GM10266 (cell line): ENCODE results near the gene OGFOD2.

ENCODE experiments used
- DNase-seq: peaks from one replicate; pipeline ENCODE4 v3.0.0; 2012; ENCODE audit errors: extremely low spot score
- TF ChIP-seq, protein P1 (sequence below): IDR thresholded peaks from 2 replicates; pipeline ENCODE4 v1.5.1; 2012; ENCODE audit warnings: mild to moderate bottlenecking, low read depth; ENCODE audit not compliant: control insufficient read depth, insufficient read depth; ENCODE audit errors: missing control alignments

Gene OGFOD2

DNA sequence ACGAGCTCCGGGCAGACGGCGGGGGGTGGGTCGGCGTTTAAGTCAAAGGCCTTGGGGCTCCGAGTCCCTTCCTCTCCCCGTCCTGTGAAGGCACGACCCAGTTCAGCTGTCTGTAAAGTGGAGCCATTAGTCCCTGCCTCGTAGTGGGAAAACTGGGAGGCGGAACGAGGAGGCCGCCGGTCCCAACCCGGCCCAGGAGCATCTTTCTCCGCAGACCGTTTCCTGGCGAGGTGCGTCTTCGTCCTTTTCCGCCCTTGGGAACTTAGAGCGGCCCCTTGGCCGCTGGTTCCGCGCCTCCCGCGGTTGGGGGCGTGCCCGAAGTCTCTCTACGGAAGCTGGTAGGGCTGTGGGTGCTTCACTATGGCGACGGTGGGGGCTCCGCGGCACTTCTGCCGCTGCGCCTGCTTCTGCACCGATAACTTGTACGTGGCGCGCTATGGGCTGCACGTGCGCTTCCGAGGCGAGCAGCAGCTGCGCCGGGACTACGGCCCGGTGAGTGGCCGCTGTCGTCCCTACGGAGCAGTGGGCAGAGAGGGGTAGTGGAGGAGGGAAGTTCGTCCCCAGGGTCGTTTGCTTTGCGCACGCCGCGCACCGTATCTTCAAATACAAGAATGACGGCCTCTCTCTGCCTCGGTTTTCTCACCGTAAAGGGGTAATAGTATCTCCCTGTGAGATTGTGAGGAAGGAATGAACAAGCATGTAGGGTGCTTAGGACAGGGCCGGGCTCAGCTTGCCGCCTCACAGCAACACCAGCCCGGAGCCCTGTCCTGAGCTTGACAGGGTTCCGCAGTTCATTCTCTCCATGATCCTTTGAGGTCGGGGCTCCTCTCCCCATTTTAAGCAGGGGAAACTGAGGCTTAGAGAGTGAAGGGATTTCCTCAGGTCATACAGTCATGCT lies at the start of gene OGFOD2:
TSS of gene OGFOD2 (plus strand) at position 353 of the 898 bp plus-strand sequence. CDS start at position 361, 8 bp downstream.
- TF ChIP-seq, protein P1, sequence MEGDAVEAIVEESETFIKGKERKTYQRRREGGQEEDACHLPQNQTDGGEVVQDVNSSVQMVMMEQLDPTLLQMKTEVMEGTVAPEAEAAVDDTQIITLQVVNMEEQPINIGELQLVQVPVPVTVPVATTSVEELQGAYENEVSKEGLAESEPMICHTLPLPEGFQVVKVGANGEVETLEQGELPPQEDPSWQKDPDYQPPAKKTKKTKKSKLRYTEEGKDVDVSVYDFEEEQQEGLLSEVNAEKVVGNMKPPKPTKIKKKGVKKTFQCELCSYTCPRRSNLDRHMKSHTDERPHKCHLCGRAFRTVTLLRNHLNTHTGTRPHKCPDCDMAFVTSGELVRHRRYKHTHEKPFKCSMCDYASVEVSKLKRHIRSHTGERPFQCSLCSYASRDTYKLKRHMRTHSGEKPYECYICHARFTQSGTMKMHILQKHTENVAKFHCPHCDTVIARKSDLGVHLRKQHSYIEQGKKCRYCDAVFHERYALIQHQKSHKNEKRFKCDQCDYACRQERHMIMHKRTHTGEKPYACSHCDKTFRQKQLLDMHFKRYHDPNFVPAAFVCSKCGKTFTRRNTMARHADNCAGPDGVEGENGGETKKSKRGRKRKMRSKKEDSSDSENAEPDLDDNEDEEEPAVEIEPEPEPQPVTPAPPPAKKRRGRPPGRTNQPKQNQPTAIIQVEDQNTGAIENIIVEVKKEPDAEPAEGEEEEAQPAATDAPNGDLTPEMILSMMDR: no peak
- peak; percentile 92 for DNase-seq

DNA sequence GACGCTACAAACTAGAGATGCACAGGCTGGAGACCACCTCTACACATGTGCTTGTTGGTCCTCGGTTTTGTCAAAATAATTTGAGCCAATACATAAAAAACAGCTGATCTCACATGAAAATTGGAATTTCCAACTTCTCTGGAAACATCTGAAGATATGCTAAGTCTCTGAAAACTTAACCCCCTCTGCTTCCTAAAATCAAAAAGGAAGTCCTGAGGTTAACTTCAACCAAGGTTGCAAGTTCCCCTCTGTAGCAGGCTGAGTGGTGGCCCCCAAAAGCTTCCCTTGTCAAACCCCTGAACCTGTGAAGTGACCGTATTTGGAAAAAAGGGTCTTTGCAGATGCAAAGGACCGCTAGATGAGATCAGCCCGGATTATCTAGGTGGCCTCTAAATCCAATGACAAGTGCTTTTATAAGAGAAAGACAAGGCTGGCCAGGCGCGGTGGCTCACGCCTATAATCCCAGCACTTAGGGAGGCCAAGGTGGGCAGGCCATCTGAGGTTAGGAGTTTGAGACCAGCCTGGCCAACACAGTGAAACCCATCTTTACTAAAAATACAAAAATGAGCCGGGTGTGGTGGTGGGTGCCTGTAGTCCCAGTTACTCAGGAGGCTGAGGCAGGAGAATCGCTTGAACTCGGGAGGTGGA lies 47.2 kb upstream of the OGFOD2 start:
- DNase-seq: no peak
- TF ChIP-seq, protein P1: no peak

DNA sequence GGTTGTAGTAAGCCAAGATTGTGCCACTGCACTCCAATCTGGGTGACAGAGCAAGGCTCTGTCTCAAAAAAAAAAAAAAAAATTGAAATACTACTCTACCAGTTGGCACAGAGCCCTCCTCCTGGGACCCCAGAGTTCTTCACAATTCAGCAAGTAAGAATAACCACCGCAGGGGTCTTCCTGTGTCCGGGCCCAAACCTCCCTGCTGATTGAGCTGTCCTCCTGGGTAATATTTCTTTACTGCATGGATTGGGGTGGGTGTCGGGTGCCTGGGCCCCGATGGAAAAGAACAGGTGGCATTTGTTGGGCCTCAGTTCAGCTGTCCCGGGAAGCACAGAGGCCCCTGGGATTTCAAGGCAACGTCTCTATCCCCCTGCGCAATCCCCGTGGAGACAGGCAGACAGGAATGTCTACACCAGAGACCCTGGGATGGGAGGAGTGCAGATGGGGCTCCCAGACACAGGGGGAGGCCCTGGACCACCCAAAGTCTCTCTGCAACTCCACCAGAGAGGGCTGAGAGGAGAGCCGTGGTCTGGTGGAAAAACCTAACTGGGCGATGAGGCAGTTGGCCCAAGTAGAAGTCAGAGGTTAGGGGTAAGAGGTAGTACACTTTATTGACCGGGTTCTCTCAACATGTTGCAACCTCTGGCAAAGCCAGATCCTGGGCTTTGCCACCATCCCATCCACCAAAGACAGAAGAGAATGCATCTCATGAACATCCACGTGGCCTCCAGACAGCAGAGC lies 46.5 kb upstream of the OGFOD2 start:
- TF ChIP-seq, protein P1: no peak
- no peak for DNase-seq

DNA sequence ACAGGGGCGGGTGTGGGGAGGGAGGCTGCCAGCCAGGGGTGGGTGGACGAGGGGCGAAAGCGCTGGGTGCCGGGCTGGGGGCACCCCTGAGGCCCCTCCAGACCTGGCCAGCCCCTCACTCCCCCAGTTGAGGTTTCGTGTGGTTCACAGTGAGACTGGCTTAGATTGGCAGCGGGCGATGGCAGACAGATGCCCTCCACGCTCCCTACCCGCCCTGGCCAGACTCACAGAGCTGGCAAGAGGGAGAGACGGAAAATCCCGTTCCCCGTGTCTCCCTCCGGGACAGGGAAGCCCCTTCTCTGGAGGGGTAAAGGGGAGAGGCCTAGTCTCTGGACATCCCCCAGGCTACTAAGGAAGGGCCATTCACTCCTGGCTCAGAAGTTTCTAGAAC lies 45.9 kb upstream of the OGFOD2 start:
- no peak for DNase-seq
- TF ChIP-seq, protein P1: no peak

DNA sequence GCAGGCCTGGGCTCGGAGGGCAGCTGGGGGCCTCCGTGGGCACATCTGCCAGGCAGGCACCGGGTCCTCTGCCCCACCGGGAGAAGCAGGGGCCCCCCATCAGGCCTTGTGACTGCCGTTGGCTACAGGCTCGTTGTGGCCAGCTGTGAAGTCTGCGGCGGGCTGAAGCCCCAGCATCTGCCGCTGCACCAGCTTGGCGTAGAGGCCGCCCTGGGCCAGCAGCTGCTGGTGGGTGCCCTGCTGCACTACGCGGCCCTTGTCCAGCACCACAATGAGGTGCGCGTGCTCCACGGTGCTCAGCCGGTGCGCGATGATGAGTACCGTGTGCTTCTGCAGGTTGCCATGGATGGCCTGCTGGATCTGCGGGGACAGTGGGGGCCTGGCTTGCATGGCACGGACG lies 45.2 kb upstream of the OGFOD2 start:
- no peak for DNase-seq
- TF ChIP-seq, protein P1: no peak

DNA sequence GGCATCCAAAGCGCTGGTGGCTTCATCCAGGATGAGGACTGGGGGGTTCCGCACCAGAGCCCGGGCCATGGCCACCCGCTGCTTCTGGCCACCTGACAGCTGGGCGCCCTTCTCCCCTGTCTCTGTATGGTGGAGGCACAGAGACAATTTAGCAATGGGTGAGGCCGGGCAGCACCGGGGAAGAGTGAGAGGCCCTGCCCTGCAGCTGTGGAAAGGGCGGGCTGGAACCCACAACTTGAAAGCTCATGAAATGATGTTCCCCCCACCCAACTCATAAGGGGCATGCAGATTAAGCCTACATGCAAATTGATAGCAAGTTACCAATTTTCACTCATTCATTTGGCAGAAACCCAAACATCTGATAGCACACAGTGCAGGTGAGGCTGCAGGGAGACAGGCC lies 42.8 kb upstream of the OGFOD2 start:
- TF ChIP-seq, protein P1: no peak

More for the DNA sequence above, 42.8 kb upstream of the OGFOD2 start:
- DNase-seq: no peak
